ENCODE results near the gene VIPR2.
"Not testable (repeated sequence)": the region's sequence is repeated elsewhere in the genome, so short reads cannot be mapped to it uniquely, and the experiment has no call there.

VIPR2 gene

GRCh38 chr7:159127691-159128642 is 16.7 kb downstream of the VIPR2 start:
- TF ChIP-seq CTCF (conservative IDR thresholded peaks at IDR 0.05; ENCODE audit: low read depth), result no peak
- ChIA-PET CTCF (no interaction called here), POLR2A (ENCODE audit: low non-redundant PET) (no interaction called here)
- no peak for DNase-seq (ENCODE audit: low spot score)
- H3K27ac ChIP-seq, result no peak overlapping the region

- TF ChIP-seq CTCF (conservative IDR thresholded peaks at IDR 0.05; ENCODE audit: low read depth), result no peak
- ChIA-PET CTCF (no interaction called here), POLR2A (ENCODE audit: low non-redundant PET) (no interaction called here)
- no peak overlapping the region for H3K27ac ChIP-seq
- DNase-seq (ENCODE audit: low spot score), result no peak
Measured at GRCh38 chr7:159126311-159127260, 18.1 kb downstream of the VIPR2 start.

GRCh38 chr7:159125955-159126270 is 18.8 kb downstream of the VIPR2 start:
- no peak for TF ChIP-seq CTCF (conservative IDR thresholded peaks at IDR 0.05; ENCODE audit: low read depth)
- no peak for DNase-seq (ENCODE audit: low spot score)
- H3K27ac ChIP-seq, result no peak overlapping the region
- ChIA-PET POLR2A (ENCODE audit: low non-redundant PET) (no interaction called here), CTCF (no interaction called here)

GRCh38 chr7:159125104-159125954 is 19.3 kb downstream of the VIPR2 start:
- no peak for TF ChIP-seq CTCF (conservative IDR thresholded peaks at IDR 0.05; ENCODE audit: low read depth)
- POLR2A ChIA-PET (ENCODE audit: low non-redundant PET), result no interaction called here
- H3K27ac ChIP-seq, result no peak overlapping the region
- CTCF ChIA-PET, result no interaction called here
- DNase-seq (ENCODE audit: low spot score), result no peak

- DNase-seq (ENCODE audit: low spot score); CTCF ChIA-PET; H3K27ac ChIP-seq; POLR2A ChIA-PET (ENCODE audit: low non-redundant PET): not testable (repeated sequence)
Measured at GRCh38 chr7:159123793-159124192, 20.9 kb downstream of the VIPR2 start.

- POLR2A ChIA-PET (ENCODE audit: low non-redundant PET); CTCF ChIA-PET; H3K27ac ChIP-seq; DNase-seq (ENCODE audit: low spot score): not testable (repeated sequence)
Measured at GRCh38 chr7:159123294-159123693, 21.4 kb downstream of the VIPR2 start.

GRCh38 chr7:159122276-159122675 is 22.4 kb downstream of the VIPR2 start:
- H3K27ac ChIP-seq, result no peak overlapping the region
- POLR2A ChIA-PET (ENCODE audit: low non-redundant PET), result no interaction called here
- CTCF ChIA-PET, result no interaction called here
- no peak for DNase-seq (ENCODE audit: low spot score)
- no peak for TF ChIP-seq CTCF (conservative IDR thresholded peaks at IDR 0.05; ENCODE audit: low read depth)
